ENCODE results near the gene INTS3.
"Not testable (repeated sequence)": the region's sequence is repeated elsewhere in the genome, so short reads cannot be mapped to it uniquely, and the experiment has no call there.

The INTS3 gene

DNA sequence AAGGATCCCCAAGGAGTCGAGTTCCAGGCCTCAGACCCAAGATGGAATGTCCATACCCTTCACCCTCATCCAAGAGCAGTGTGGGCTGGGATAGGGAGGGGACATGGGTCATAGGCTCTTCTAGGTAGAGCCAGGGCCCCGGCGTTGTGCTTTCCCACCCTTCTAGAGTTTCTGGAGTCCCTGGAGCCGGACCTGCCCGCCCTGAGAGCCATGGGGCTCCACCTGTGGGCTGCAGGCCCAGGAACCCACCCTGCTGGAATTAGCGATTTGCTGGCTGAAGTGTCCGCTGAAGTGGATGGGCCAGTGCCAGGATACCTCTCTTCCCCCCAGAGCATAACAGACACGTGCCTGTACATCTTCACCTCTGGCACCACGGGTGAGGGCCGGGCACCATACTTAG, 48.5 kb downstream of the INTS3 start:
- DNase-seq = no peak

DNA sequence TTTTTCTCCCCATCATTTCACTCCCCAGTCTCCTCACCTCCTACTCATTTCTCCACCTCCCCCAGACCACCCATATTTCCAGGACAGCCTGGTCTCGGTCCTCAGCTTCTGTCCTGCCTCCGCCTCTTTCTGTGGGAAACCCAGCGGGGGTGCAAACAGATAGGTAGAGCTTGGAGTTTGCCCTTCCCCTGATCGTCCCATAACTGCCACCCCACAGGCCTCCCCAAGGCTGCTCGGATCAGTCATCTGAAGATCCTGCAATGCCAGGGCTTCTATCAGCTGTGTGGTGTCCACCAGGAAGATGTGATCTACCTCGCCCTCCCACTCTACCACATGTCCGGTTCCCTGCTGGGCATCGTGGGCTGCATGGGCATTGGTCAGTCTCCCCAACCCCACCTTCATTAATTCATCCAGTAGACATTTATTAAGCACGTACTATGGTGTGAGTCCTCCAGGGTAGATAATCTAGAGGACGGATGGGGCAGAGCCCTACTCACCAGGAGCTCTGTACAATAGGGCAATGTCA, 49.1 kb downstream of the INTS3 start:
- no peak for DNase-seq

DNA sequence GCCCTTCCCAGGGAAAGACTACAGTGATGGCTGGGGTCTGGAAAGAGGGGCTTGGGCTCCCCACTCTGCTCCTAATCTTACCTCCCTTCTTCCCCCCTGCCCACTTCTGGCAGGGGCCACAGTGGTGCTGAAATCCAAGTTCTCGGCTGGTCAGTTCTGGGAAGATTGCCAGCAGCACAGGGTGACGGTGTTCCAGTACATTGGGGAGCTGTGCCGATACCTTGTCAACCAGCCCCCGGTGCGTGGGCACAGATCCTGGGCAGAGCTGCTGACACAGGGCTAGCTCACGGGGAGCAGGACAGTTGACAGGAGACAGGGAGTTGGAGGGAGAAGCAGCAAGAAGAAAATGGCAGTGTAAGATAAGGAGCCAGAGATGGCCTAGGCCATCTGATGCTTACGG, 49.8 kb downstream of the INTS3 start:
- DNase-seq = no peak

DNA sequence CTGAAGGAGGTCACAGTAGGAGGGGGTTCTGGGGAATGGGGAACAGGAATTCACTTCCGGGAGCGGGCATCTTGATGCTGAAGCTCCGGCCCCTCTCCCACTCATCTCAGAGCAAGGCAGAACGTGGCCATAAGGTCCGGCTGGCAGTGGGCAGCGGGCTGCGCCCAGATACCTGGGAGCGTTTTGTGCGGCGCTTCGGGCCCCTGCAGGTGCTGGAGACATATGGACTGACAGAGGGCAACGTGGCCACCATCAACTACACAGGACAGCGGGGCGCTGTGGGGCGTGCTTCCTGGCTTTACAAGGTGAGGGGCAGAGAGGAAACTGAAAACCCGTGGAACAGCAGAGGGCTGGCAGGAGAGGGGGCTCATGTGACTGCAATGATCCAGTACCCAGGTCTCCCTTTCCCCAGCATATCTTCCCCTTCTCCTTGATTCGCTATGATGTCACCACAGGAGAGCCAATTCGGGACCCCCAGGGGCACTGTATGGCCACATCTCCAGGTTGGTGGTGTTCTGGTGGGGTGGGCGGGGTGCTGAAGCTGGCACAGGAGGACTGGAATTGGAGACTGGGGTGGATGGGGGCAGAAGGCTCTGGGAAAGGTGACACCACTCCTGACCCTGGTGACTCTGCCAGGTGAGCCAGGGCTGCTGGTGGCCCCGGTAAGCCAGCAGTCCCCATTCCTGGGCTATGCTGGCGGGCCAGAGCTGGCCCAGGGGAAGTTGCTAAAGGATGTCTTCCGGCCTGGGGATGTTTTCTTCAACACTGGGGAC, 50.4 kb downstream of the INTS3 start:
- DNase-seq = no peak

DNA sequence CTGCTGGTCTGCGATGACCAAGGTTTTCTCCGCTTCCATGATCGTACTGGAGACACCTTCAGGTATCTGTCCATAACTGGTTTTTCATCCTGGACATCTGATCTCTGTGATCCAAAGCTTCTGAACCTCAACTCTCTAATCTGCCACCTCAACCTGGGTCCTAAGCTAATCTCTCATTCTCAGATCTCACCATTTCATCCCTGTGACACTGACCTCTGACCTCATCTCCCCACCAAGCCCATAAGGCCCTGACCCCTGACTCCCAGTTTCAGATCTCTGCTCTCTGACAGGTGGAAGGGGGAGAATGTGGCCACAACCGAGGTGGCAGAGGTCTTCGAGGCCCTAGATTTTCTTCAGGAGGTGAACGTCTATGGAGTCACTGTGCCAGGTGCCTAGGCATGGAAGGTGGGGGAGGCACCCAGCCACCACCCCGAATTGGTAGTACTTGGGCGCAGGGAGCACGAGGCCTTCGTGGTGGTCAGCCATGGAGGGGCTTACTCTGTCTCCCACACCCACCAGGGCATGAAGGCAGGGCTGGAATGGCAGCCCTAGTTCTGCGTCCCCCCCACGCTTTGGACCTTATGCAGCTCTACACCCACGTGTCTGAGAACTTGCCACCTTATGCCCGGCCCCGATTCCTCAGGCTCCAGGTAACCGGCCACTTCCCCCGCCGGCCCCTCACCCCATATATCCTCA, 51.1 kb downstream of the INTS3 start:
- DNase-seq = no peak

DNA sequence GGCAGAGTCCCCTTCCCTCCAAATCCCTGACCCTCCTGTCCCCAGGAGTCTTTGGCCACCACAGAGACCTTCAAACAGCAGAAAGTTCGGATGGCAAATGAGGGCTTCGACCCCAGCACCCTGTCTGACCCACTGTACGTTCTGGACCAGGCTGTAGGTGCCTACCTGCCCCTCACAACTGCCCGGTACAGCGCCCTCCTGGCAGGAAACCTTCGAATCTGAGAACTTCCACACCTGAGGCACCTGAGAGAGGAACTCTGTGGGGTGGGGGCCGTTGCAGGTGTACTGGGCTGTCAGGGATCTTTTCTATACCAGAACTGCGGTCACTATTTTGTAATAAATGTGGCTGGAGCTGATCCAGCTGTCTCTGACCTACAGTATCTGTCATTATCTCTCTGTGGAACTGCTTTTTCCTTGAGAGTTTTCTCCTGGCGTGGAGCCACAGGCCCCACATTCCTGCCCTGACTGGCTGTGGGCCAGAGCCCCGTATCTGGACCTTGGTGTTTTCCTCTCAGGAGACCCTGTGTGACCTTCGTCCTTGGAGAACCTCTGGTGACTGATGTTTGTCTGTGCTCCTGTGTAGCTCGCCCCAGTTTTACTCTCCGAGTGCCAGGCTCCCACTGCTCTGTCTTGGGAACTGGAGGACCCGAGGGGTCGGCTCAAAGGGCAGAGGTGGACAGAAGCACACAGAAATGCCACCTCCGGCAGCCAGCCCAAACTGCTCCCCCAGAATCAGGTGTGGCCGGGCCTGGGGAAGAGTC, 52.1 kb downstream of the INTS3 start:
- no peak for DNase-seq

DNA sequence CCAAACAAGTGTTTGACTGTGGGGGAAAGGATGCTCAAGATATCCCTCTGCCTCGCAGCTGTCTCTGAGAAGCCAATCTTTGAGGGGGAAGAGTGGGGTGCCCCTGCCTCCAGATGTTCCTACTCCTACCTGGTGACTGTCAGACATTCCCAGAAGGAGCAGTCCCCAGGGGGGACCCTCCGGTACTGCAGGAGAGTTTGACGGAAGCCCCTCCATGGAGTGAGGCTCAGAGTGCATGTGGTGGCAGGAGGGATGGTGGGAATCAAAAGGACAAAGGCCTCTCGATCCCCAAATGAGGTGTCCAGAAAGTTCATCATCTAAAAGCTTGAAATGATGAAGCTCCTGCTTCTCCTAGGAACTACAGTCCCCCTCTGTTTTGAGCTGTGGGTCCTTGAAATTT, 52.7 kb downstream of the INTS3 start:
- no peak for DNase-seq

DNA sequence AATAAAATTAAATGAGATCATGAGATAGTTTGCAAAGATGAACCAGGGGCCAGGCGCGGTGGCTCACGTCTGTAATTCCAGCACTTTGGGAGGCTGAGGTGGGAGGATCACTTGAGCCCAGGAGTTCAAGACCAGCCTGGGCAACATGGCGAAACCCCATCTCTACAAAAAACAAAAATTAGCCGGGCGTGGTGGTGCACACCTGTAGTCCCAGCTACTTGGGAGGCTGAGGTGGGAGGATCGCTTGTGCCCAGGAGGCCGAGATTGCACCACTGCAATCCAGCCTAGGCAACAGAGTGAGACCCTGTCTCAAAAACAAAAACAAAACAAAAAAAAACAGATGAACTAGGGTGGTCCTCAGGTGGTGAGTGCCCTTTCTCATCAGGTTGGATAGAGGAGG, 54.8 kb downstream of the INTS3 start:
- DNase-seq = not testable (repeated sequence)

DNA sequence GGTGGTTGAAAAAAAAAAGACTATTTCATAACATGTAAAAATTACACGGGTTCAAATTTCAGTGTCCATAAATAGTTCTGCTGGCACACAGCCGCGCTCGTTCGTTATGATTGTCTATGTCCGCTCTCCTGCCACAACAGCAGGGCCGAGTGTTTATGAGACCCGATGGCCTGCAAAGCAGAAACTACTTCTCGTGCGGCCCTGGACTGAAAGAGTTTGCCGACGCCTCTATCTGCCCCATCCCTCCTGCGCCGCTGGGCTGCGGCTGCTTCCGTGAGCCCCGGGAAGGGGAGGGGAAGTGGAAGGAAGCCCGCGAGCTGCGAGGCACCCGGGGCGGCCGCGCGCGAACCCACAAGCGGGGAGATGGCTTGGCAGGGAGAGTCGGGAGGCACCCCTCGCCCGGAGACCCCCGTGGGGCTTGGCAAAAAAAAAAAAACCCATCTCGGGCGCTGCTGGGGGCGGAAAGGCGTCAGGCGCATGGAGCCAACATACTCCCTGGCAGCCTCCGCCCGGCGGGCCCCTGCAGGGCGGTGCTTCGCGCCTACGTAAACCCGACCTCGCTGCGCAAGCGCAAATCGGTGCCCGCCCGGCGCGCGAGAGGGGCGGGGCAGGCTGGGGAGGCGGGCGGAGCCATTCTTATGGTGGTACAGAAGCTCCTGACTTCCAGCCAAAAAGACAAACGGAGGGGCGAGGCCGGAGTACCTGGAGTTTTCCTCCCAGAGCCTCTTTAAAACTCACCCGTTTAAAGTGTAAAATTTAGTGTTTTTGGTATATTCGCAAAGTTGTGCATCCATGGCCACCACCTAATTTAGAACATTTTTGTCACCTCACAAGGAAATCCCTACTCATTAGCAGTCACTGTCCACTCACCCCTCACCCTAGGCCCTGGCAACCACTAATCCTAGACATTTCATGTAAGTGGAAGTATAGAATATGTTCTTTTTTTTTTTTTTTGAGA, 55.7 kb downstream of the INTS3 start:
- DNase-seq = peak; percentile 99

DNA sequence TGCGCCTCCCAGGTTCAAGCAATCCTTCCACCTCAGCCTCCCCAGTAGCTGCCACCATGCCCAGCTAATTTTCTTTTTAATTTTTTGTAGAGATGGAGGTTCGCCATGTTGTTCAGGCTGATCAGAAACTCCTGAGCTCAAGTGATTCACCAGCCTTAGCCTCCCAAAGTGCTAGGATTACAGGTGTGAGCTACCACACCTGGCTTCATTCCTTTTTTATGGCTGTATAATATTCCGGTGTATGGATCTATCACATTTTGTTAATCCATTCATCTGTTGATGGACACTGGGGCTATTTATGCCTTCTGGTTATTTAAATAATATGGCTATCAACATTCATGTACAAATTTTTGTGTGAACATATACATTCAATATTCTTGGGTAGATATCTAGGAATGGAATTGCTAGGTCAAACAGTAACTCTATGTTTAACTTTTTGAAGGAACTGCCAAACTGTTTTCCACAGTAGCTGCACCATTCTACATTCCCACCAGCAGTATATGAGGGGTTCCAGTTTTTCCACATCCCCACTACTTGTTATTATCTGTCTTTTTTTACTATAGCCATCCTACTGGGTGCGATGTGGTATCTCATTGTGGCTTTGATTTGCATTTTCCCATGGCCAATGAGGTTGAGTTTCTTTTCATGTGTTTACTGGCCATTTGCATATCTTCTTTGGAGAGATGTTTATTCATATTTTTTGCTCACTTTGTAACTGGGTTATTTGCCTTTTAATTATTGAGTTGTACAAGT, 58.4 kb downstream of the INTS3 start:
- no peak for DNase-seq

DNA sequence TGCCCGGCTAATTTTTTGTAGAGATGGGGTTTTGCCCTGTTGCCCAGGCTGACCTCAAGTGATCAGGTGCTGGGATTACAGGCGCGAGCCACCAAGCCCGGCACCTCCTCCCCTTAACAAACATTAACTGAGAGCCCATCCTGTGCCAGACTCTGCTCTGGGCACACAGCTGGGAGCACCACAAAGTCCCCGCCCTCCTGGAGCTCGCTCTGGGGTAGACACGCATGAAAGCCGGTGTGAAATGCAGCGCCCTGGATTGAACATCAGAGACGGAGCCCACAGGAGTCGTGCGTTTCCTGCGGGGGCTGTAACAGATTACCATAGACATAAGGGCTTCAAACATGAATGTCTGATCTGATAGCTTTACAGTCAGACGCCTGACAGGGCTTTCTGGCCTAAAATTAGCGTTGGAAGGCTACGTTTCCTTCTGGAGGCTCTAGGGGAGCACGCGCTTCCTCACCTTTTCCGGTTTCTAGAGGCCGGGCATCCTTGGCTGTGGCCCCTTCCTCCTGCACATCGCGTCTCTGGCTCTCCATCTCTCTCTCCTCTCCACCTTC, 61.7 kb downstream of the INTS3 start:
- peak; percentile 46 for DNase-seq

DNA sequence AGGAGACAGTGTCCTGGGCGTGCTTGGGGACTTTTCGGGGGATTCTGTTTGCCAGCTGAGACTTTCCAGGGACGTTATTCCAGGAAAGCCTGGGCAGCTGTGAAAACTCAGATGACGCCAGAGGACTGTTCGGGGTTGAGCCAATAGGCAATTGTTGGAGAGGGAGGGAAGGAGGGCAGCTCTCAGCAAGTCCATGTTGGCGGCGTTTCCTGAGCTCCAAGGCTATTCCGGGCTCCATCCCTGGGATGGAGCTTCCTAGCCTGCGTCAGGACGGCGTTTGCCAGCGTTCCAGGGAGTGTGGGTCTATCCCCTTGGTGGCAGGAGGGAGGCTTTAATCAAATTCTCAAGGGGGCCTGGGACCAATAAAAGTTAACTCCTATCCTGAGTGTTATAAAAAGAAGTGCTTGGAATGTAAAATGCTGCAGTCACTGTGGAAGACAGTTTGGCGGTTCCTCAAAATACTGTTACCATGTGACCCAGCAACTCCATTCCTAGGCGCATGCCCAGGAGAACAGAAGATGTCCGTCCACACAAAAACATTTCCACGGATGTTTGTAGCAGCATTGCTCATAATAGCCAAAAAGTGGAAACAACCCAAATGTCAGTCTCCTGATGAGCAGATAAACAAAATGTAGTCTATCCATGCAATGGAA, 62.6 kb downstream of the INTS3 start:
- peak; percentile 71 for DNase-seq

DNA sequence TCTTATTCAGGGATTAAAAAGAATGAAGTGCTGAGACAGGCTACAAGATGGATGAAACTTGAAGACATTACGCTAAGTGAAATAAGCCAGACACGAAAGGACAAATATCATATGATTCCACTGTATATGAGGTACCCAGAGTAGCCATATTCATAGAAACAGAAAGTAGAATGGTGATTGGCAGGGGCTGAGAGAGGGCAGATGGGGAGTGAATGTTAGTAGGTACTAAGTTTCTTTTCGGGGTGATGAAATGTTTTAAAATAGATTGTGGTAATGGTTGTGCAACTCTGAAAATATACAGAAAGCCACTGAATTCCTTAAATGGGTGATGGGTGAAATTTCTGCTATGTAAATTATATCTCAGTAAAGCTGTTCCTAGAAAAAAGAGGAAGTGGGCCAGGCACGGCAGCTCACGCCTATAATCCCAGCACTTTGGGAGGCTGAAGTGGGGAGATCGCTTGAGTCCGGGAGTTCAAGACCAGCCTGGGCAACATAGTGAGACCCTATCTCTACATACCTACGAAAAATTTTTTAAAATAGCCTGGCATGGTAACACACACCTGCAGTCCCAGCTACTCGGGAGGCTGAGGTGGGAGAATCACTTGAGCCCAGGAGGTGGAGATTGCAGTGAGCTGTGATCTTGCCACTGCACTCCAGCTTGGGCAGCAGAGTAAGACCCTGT, 63.3 kb downstream of the INTS3 start:
- no peak for DNase-seq

DNA sequence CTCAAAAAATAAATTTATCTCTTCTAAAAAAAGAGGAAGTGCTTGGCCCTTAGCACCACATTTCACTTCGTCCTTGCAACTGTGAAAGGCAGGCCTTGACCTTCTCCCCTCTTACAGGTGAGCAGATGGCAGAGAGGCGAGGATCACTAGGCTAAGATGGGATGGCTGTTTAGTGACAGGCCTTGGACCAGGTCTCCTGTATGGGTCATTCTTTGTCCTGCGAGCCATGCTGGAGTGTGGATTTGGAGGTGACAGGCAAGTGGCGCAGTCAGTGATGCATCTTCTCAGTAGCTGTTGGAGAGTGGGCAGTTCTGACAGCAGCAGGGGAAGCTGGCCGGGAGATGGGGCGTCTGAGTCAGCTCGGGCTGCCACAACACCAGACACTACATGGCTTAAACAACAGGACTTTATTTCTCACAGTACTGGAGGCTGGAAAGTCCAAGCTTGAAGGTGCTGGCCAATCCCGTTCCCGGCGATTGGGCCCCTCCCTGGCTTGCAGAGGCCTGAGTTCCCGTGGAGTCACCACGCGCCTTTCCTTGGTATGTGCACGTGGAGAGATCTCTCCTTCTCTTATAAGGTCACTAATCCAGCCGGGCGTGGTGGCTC, 63.9 kb downstream of the INTS3 start:
- DNase-seq = no peak

DNA sequence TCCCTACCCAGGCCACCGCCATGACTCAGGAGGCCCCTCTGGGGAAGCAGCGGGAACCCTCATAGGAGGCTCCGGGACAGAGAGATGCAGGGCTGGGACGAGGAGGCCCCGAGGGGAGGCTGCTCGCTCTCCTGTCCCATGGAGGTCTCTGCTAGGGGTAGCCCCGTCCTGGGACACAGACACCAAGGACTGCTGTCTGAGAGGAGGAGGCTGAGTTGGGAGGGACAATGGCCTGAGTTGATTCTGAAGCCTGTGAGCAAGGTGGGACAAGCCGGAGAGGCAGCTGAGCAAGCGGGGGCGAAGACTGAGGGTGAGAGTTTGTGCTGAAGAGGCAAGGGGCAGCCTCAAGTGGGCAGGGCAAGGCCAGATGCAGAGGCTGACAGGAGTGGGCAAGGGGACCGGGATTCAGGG, 64.8 kb downstream of the INTS3 start:
- DNase-seq = no peak

DNA sequence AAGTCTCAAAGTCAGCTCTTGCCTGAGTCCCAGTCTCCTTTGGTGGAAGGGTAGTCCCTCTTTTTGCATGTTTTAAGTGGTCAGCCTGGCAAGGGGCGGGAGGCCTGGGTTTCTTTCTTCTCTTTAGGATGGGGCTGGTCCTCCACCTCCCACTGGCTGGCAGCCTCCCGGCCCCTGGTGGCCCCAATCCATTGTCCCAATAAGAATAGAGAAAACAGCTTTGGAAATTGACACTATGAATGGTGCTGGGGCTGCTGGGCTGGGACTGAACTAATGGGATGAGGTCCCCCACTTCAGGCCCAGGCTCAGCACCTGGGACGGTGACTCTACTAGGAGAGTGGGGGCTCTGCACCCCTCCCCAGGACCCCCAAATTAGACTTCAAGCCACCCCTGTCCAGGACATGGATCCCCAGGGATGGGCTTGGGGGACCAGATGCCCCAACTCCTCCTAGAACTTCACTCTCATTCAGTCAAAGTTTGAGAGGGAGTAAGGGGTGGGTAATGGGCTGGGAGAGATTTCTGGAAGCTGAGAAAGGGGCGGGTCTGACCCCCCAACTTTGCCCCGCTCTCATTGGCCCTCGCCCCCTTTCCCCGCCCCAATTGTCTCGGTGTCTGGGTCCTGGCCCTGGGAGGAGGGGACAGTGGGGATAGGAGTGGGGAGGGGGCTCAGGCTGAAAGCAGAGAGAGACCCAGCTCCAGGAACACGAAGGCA, 65.6 kb downstream of the INTS3 start:
- DNase-seq = no peak

DNA sequence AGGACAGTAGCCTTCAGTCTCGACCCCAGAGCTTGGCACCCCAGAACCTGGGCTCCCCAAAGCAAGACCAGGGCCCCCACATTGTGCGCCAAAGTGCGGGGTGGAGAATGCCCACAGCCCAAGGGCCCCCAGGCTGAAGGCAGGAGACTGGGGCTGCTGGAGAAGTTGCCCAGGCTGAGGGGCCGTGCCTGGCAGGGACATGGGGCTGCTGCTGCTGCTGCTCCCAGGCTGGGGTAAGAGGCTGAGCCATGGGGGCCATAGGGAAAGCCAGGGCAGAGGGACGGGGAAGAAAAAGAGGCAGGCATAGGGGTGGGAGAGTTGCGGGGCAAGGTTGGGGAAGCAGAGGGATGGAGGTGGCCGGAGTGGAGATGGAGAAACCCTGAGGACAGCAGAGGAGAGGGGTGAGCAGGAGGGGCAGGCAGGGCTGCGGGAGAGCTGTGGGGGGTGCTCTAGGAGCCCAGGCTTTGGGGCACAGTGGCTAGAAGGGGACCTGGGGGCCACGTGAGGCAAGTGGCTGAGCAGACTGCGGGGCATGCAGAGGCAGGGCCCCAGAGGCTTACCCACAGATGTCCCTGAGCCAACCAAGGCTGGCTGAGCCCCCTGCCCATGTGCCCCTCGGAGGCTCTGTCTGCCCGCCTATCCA, 66.2 kb downstream of the INTS3 start:
- no peak for DNase-seq
